Measurements from ENCODE around the gene CDC123.

GRCh38 chr10:12164085-12164484 lies 31.9 kb upstream of the CDC123 start:
- TF ChIP-seq, protein P1, sequence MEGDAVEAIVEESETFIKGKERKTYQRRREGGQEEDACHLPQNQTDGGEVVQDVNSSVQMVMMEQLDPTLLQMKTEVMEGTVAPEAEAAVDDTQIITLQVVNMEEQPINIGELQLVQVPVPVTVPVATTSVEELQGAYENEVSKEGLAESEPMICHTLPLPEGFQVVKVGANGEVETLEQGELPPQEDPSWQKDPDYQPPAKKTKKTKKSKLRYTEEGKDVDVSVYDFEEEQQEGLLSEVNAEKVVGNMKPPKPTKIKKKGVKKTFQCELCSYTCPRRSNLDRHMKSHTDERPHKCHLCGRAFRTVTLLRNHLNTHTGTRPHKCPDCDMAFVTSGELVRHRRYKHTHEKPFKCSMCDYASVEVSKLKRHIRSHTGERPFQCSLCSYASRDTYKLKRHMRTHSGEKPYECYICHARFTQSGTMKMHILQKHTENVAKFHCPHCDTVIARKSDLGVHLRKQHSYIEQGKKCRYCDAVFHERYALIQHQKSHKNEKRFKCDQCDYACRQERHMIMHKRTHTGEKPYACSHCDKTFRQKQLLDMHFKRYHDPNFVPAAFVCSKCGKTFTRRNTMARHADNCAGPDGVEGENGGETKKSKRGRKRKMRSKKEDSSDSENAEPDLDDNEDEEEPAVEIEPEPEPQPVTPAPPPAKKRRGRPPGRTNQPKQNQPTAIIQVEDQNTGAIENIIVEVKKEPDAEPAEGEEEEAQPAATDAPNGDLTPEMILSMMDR (IDR thresholded peaks at IDR 0.05) = no peak
- TF ChIP-seq EP300 (IDR thresholded peaks at IDR 0.05) (no peak), POLR2A (IDR thresholded peaks at IDR 0.05) (no peak)

Data from sigmoid colon (tissue), 4 donors.